ENCODE data around the gene GSK3A. TPM values are rescaled to one million over a fixed set of nuclear protein-coding genes. Genes with fewer than 3 reads are reported as not detected.

Gene GSK3A
- total and polyA plus RNA-seq, 10 donors = 20.8 to 39.3 (median 28.7) TPM

GRCh38 chr19:42271861-42272534, 29.6 kb upstream of the GSK3A start:
- intact Hi-C loops (cut with DNase I; ENCODE audit: low total_unique reads) = no loop called here
- TF ChIP-seq POLR2AphosphoS5 (IDR thresholded peaks at IDR 0.05) (no peak), CTCF (IDR thresholded peaks at IDR 0.05 in 8 of 11, conservative IDR thresholded peaks at IDR 0.05 in 3 of 11) (no peak), POLR2A (IDR thresholded peaks at IDR 0.05) (no peak)
- 81 to 94% (median 89%) methylated on average over 28 to 35 of the region's 35 CpGs for whole genome bisulfite sequencing, 5 donors
- H3K9me3 ChIP-seq = no peaks in the 10 kb centered on the region
- DNase-seq = peak; percentile 83
- H3K36me3 ChIP-seq = peaks cover 0 to 55% (median 33%) of the 10 kb centered on the region in 6 donors
- no peak overlapping the region for H3K4me3 ChIP-seq
- peak overlapping the region in 3 of 8 donors; percentile 97 to 99 (median 98) for H3K27ac ChIP-seq
- no peaks in the 10 kb centered on the region for H3K27me3 ChIP-seq (replicated peaks in 1 of 7)
- peaks cover 44 to 84% (median 69%) of the 10 kb centered on the region in 6 donors for H3K4me1 ChIP-seq

GRCh38 chr19:42271045-42271419, 28.6 kb upstream of the GSK3A start:
- WGBS, 5 donors = 44 to 75% (median 56%) methylated on average over 3 of the region's 3 CpGs
- Histone ChIP-seq H3K36me3 (peaks cover 0 to 45% (median 33%) of the 10 kb centered on the region in 6 donors), H3K27me3 (replicated peaks in 1 of 7) (no peaks in the 10 kb centered on the region), H3K9me3 (no peaks in the 10 kb centered on the region), H3K27ac (peak overlapping the region; percentile 76 to 100 (median 98)), H3K4me1 (peaks cover 41 to 74% (median 60%) of the 10 kb centered on the region in 6 donors), H3K4me3 (peak overlapping the region in 6 of 8 donors; percentile 48 to 69 (median 52))
- intact Hi-C loops (cut with DNase I; ENCODE audit: low total_unique reads) = no loop called here
- TF ChIP-seq CTCF (IDR thresholded peaks at IDR 0.05 in 8 of 11, conservative IDR thresholded peaks at IDR 0.05 in 3 of 11) (no peak), POLR2A (IDR thresholded peaks at IDR 0.05) (no peak), POLR2AphosphoS5 (IDR thresholded peaks at IDR 0.05) (no peak)
- no peak for DNase-seq

GRCh38 chr19:42270346-42271044, 28.1 kb upstream of the GSK3A start:
- no peaks in the 10 kb centered on the region for H3K27me3 ChIP-seq (replicated peaks in 1 of 7)
- peak overlapping the region; percentile 76 to 100 (median 98) for H3K27ac ChIP-seq
- peaks cover 0 to 40% (median 33%) of the 10 kb centered on the region in 6 donors for H3K36me3 ChIP-seq
- peaks cover 36 to 69% (median 55%) of the 10 kb centered on the region in 6 donors for H3K4me1 ChIP-seq
- H3K4me3 ChIP-seq = peak overlapping the region; percentile 33 to 69 (median 50)
- intact Hi-C loops (cut with DNase I; ENCODE audit: low total_unique reads) = no loop called here
- no peaks in the 10 kb centered on the region for H3K9me3 ChIP-seq
- peak; percentile 50 to 76 (median 76) for TF ChIP-seq POLR2AphosphoS5 (IDR thresholded peaks at IDR 0.05)
- TF ChIP-seq CTCF (IDR thresholded peaks at IDR 0.05 in 8 of 11, conservative IDR thresholded peaks at IDR 0.05 in 3 of 11) = no peak
- TF ChIP-seq POLR2A (IDR thresholded peaks at IDR 0.05) = no peak
- peak; percentile 90 for DNase-seq
- 2 to 10% (median 5%) methylated on average over 11 to 18 of the region's 18 CpGs for WGBS, 5 donors
